OCI-LY1 (cell line): ENCODE data around the gene PAPOLA.

ENCODE experiments used
- H2AFZ ChIP-seq: fragments of 200-600 bp; sonication (generic), shearing (Covaris generic); 2 replicates; pipeline ENCODE4 v1.6.0; 2014; ENCODE audit warnings: antibody characterized with exemption, mild to moderate bottlenecking, low read length
- H3F3A ChIP-seq: fragments of 200-600 bp; sonication (generic), shearing (Covaris generic); 2 replicates; pipeline ENCODE4 v1.6.0; 2014; ENCODE audit warnings: mild to moderate bottlenecking, antibody characterized with exemption, low read length, moderate library complexity; ENCODE audit not compliant: insufficient read depth
- H3K27ac ChIP-seq: fragments of 200-600 bp; sonication (generic); 2 replicates; pipeline ENCODE4 v1.5.1; 2014; ENCODE audit warnings: low read length, mixed run types, mild to moderate bottlenecking, low read depth; ENCODE audit not compliant: poor library complexity, severe bottlenecking
- H3K27me3 ChIP-seq: fragments of 200-600 bp; sonication (generic); 2 replicates; pipeline ENCODE4 v1.6.0; 2014; ENCODE audit warnings: antibody characterized with exemption, mild to moderate bottlenecking, low read length, moderate library complexity; ENCODE audit not compliant: insufficient read depth
- H3K36me3 ChIP-seq: fragments of 200-600 bp; sonication (generic); 2 replicates; pipeline ENCODE4 v1.6.1; 2014; ENCODE audit warnings: mild to moderate bottlenecking, antibody characterized with exemption, low read length, moderate library complexity, mixed read lengths; ENCODE audit not compliant: insufficient read depth
- H3K4me1 ChIP-seq: fragments of 200-600 bp; sonication (generic); 2 replicates; pipeline ENCODE4 v1.5.1; 2014; ENCODE audit warnings: mild to moderate bottlenecking, low read length, moderate library complexity; ENCODE audit not compliant: insufficient read depth, severe bottlenecking
- H3K4me2 ChIP-seq: fragments of 200-600 bp; sonication (generic), shearing (Covaris generic); 2 replicates; pipeline ENCODE4 v1.6.1; 2014; ENCODE audit warnings: low read length
- H3K4me3 ChIP-seq: fragments of 200-600 bp; sonication (generic); 2 replicates; pipeline ENCODE4 v1.5.1; 2014; ENCODE audit warnings: low read length, low read depth, mild to moderate bottlenecking, mixed read lengths; ENCODE audit not compliant: poor library complexity, severe bottlenecking
- H3K79me2 ChIP-seq: fragments of 200-600 bp; shearing (Covaris generic); 2 replicates; pipeline ENCODE4 v1.6.1; 2016; ENCODE audit warnings: mixed run types, low read length, mixed read lengths; ENCODE audit not compliant: insufficient read depth
- H3K9ac ChIP-seq: fragments of 200-600 bp; sonication (generic), shearing (Covaris generic); 2 replicates; pipeline ENCODE4 v1.6.1; 2014; ENCODE audit warnings: mild to moderate bottlenecking, low read length, mixed read lengths
- H3K9me2 ChIP-seq: fragments of 200-600 bp; sonication (generic), shearing (Covaris generic); 2 replicates; pipeline ENCODE4 v1.6.1; 2014; ENCODE audit warnings: low read depth, mild to moderate bottlenecking, low read length, mixed read lengths
- H3K9me3 ChIP-seq: fragments of 200-600 bp; shearing (Covaris generic); 2 replicates; pipeline ENCODE4 v1.6.1; 2014; ENCODE audit warnings: low read length, mixed read lengths
- H4K20me1 ChIP-seq: fragments of 200-600 bp; sonication (generic), shearing (Covaris generic); 2 replicates; pipeline ENCODE4 v1.6.0; 2016; ENCODE audit warnings: mild to moderate bottlenecking, low read length; ENCODE audit not compliant: insufficient read depth
- EZH2 ChIP-seq: fragments of 200-600 bp; sonication (generic), shearing (Covaris generic); IDR thresholded peaks from 2 replicates; pipeline ENCODE4 v1.8.0; 2017; ENCODE audit warnings: borderline replicate concordance, mixed run types, mild to moderate bottlenecking, antibody characterized with exemption, low read length, moderate library complexity, mixed read lengths
- TF ChIP-seq, protein P1 (sequence below): fragments of 200-600 bp; sonication (generic), shearing (Covaris generic); IDR thresholded peaks from 2 replicates; pipeline ENCODE4 v1.5.1; 2017; ENCODE audit warnings: mild to moderate bottlenecking, antibody characterized with exemption, low read length, moderate library complexity, mixed read lengths

PAPOLA gene

GRCh38 chr14:96589577-96589976 is 87.4 kb downstream of the PAPOLA start:
- Histone ChIP-seq H3K27ac (no peak overlapping the region), H3K27me3 (no peaks in the 10 kb centered on the region)
- no peak for TF ChIP-seq EZH2
- TF ChIP-seq, protein P1, sequence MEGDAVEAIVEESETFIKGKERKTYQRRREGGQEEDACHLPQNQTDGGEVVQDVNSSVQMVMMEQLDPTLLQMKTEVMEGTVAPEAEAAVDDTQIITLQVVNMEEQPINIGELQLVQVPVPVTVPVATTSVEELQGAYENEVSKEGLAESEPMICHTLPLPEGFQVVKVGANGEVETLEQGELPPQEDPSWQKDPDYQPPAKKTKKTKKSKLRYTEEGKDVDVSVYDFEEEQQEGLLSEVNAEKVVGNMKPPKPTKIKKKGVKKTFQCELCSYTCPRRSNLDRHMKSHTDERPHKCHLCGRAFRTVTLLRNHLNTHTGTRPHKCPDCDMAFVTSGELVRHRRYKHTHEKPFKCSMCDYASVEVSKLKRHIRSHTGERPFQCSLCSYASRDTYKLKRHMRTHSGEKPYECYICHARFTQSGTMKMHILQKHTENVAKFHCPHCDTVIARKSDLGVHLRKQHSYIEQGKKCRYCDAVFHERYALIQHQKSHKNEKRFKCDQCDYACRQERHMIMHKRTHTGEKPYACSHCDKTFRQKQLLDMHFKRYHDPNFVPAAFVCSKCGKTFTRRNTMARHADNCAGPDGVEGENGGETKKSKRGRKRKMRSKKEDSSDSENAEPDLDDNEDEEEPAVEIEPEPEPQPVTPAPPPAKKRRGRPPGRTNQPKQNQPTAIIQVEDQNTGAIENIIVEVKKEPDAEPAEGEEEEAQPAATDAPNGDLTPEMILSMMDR = no peak

GRCh38 chr14:96590190-96590864 is 88.1 kb downstream of the PAPOLA start:
- H3K4me1 ChIP-seq = no peaks in the 10 kb centered on the region
- no peaks in the 10 kb centered on the region for H3F3A ChIP-seq
- no peak overlapping the region for H2AFZ ChIP-seq
- H3K9me2 ChIP-seq = no peaks in the 10 kb centered on the region
- no peak overlapping the region for H3K9ac ChIP-seq
- H3K4me2 ChIP-seq = no peak overlapping the region
- H3K36me3 ChIP-seq = no peaks in the 10 kb centered on the region
- H3K4me3 ChIP-seq = no peak overlapping the region
- TF ChIP-seq, protein P1 = no peak
- no peak for TF ChIP-seq EZH2
- no peaks in the 10 kb centered on the region for H3K79me2 ChIP-seq
- no peak overlapping the region for H3K27ac ChIP-seq
- H3K9me3 ChIP-seq = no peaks in the 10 kb centered on the region
- no peaks in the 10 kb centered on the region for H3K27me3 ChIP-seq
- H4K20me1 ChIP-seq = no peaks in the 10 kb centered on the region

More at GRCh38 chr14:96589577-96589976, 87.4 kb downstream of the PAPOLA start:
- Histone ChIP-seq H4K20me1 (no peaks in the 10 kb centered on the region), H3K9me2 (no peaks in the 10 kb centered on the region), H3K9ac (no peak overlapping the region), H3K4me1 (no peaks in the 10 kb centered on the region), H3K4me3 (no peak overlapping the region), H3F3A (no peaks in the 10 kb centered on the region), H3K9me3 (no peaks in the 10 kb centered on the region), H3K36me3 (no peaks in the 10 kb centered on the region), H2AFZ (no peak overlapping the region), H3K4me2 (no peak overlapping the region), H3K79me2 (no peaks in the 10 kb centered on the region)

DNA sequence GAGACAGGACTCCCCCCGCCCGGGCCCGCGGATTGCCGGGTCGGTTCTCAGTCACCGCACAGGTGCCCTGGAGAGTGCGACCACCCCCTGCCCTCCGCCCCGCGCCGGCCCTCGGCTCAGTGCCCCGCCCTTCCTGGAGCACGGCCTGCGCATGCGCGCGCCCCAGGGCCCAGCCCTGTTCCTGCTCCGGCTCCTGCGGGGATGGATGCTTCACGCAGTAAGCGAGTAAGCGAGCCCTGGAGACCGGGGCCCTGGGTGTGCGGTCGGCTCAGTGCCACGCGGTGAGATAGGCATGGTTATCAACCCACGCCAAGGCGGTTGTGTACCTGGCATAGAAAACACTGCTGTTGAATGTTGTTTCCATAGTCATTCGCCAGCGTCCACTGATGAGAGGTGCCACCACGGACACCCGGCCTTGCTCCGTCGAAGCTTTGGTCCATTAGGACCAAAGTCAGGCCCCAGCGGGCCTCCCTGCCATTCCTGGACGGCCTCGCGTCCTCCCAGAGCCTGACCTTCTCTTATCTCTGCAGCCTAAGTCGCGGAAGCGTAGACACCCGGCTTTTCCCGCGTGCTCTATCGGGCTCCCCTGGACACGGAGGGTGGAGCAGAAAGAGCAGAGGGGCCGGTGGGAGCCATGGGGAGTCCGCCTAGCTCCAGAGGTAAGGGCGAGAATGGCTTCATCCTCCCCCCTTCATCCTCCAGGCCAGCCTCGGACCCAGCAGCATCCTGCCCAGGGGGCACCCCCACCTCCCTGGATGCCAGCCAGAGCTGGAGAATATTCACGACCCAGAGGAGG is 90.6 kb downstream of the PAPOLA start:
- Histone ChIP-seq H3K9me2 (no peaks in the 10 kb centered on the region), H3K27ac (no peak overlapping the region), H3K9me3 (no peaks in the 10 kb centered on the region), H3K79me2 (no peaks in the 10 kb centered on the region), H3K4me1 (no peaks in the 10 kb centered on the region), H3K4me2 (peak overlapping the region; percentile 69), H3K9ac (no peak overlapping the region; the same call in 1 of the 2 replicates), H3K27me3 (no peaks in the 10 kb centered on the region), H4K20me1 (no peaks in the 10 kb centered on the region), H3K4me3 (peak overlapping the region; percentile 61), H3K36me3 (no peaks in the 10 kb centered on the region), H2AFZ (no peak overlapping the region), H3F3A (no peaks in the 10 kb centered on the region)
- TF ChIP-seq EZH2 = no peak
- TF ChIP-seq, protein P1 = no peak
